ENCODE measurements around the gene ANGPT4.

- TF ChIP-seq POLR2A (IDR thresholded peaks at IDR 0.05) (no peak), CTCF (IDR thresholded peaks at IDR 0.05) (no peak)
These were observed 46.5 kb upstream of the ANGPT4 start for GRCh38 chr20:962683-963082.
